HEK293 (cell line): Measurements from ENCODE around the gene MDFI.

Source experiments
- BCL11A ChIP-seq: fragments of 450-650 bp; formaldehyde crosslinking; IDR thresholded peaks from 2 replicates; pipeline ENCODE4 v1.5.1; 2016; ENCODE audit warnings: low read depth, missing biosample characterization, missing genetic modification characterization
- HOXD13 ChIP-seq: sonication (generic); formaldehyde crosslinking; IDR thresholded peaks from 2 replicates; pipeline ENCODE4 v1.8.0; 2022; ENCODE audit warnings: missing genetic modification reagents, borderline replicate concordance
- KLF10 ChIP-seq: fragments of 450-650 bp; IDR thresholded peaks from 2 replicates; pipeline ENCODE4 v1.5.1; 2018; ENCODE audit warnings: missing biosample characterization, mild to moderate bottlenecking, missing genetic modification characterization
- REPIN1 ChIP-seq: fragments of 450-650 bp; formaldehyde crosslinking; IDR thresholded peaks from 2 replicates; pipeline ENCODE4 v1.5.1; 2017; ENCODE audit warnings: missing biosample characterization, missing genetic modification characterization, low read depth
- SCRT2 ChIP-seq: fragments of 450-650 bp; formaldehyde crosslinking; IDR thresholded peaks from 2 replicates; pipeline ENCODE4 v1.5.1; 2016; ENCODE audit warnings: missing biosample characterization, missing genetic modification characterization
- ZFP69B ChIP-seq: fragments of 450-650 bp; formaldehyde crosslinking; IDR thresholded peaks from 2 replicates; pipeline ENCODE4 v1.5.1; 2016; ENCODE audit warnings: missing biosample characterization, missing genetic modification characterization
- ZNF19 ChIP-seq: fragments of 450-650 bp; formaldehyde crosslinking; IDR thresholded peaks from 2 replicates; pipeline ENCODE4; 2016; ENCODE audit warnings: missing biosample characterization, missing genetic modification characterization, low read depth
- ZNF214 ChIP-seq: fragments of 450-650 bp; formaldehyde crosslinking; IDR thresholded peaks from 2 replicates; pipeline ENCODE4 v1.5.1; 2017; ENCODE audit warnings: missing biosample characterization, mild to moderate bottlenecking, missing genetic modification characterization, borderline replicate concordance
- ZNF248 ChIP-seq: fragments of 450-650 bp; formaldehyde crosslinking; IDR thresholded peaks from 2 replicates; pipeline ENCODE4 v1.5.1; 2017; ENCODE audit warnings: missing biosample characterization, missing genetic modification characterization
- ZNF354C ChIP-seq: fragments of 450-650 bp; formaldehyde crosslinking; IDR thresholded peaks from 2 replicates; pipeline ENCODE4 v1.5.1; 2016; ENCODE audit warnings: missing biosample characterization, missing genetic modification characterization, low read depth, borderline replicate concordance
- ZNF394 ChIP-seq: fragments of 450-650 bp; formaldehyde crosslinking; IDR thresholded peaks from 2 replicates; pipeline ENCODE4 v1.5.1; 2016; ENCODE audit warnings: missing biosample characterization, missing genetic modification characterization, mild to moderate bottlenecking, moderate library complexity, borderline replicate concordance
- ZNF558 ChIP-seq: fragments of 450-650 bp; formaldehyde crosslinking; IDR thresholded peaks from 2 replicates; pipeline ENCODE4 v1.5.1; 2016; ENCODE audit warnings: missing biosample characterization, missing genetic modification characterization
- ZNF664 ChIP-seq: fragments of 450-650 bp; formaldehyde crosslinking; IDR thresholded peaks from 2 replicates; pipeline ENCODE4 v1.5.1; 2016; ENCODE audit warnings: missing biosample characterization, missing genetic modification characterization
- ZNF785 ChIP-seq: fragments of 450-650 bp; formaldehyde crosslinking; IDR thresholded peaks from 2 replicates; pipeline ENCODE4 v1.5.1; 2016; ENCODE audit warnings: missing biosample characterization, missing genetic modification characterization
- TF ChIP-seq, protein P1 (sequence below): fragments of 450-650 bp; formaldehyde crosslinking; IDR thresholded peaks from 2 replicates; pipeline ENCODE4 v1.5.1; 2017; ENCODE audit warnings: missing biosample characterization, missing genetic modification characterization
- TF ChIP-seq, protein P2 (sequence below): fragments of 450-650 bp; formaldehyde crosslinking; IDR thresholded peaks from 2 replicates; pipeline ENCODE4 v1.5.1; 2017; ENCODE audit warnings: missing biosample characterization, missing genetic modification characterization
- TF ChIP-seq, protein P3 (sequence below): fragments of 450-650 bp; formaldehyde crosslinking; IDR thresholded peaks from 2 replicates; pipeline ENCODE4 v1.5.1; 2016; ENCODE audit warnings: missing biosample characterization, missing genetic modification characterization
- TF ChIP-seq, protein P4 (sequence below): fragments of 450-650 bp; formaldehyde crosslinking; IDR thresholded peaks from 2 replicates; pipeline ENCODE4 v1.5.1; 2016; ENCODE audit warnings: missing biosample characterization, missing genetic modification characterization, borderline replicate concordance
- TF ChIP-seq, protein P5 (sequence below): fragments of 450-650 bp; formaldehyde crosslinking; IDR thresholded peaks from 2 replicates; pipeline ENCODE4 v1.5.1; 2016; ENCODE audit warnings: missing biosample characterization, missing genetic modification characterization

MDFI gene

DNA sequence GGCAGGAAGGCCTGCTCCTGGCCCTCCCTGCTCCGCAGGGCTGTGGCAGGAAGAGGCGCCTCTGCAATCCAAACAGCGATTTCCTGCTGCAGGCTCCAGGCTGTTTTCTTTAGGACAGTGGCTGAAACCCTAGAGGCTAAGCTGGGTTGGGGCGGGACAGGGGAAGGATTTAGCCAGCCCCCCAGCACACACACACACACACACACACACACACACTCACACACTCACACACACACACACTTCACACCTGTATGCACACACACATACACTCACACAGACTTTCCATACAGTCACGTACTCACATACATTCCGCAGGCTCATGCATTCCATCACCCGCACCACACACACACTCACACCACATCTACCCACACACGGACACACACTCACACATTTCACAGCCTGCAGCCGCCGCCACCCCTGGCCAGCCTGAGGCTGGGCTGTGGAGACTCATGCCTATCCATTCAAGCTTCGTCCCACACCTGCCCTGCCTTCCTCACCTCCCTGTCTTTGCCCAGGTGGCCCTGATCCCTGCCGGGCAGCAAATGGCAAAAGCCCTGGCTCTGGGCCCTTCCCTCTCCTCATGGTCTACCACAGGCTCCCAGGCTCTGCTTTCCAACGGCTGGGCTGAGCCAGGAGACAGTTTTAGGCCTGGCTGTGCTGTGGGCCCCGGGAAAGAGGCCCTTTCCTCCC is 17.9 kb downstream of the MDFI start (continued):
- TF ChIP-seq, protein P1, sequence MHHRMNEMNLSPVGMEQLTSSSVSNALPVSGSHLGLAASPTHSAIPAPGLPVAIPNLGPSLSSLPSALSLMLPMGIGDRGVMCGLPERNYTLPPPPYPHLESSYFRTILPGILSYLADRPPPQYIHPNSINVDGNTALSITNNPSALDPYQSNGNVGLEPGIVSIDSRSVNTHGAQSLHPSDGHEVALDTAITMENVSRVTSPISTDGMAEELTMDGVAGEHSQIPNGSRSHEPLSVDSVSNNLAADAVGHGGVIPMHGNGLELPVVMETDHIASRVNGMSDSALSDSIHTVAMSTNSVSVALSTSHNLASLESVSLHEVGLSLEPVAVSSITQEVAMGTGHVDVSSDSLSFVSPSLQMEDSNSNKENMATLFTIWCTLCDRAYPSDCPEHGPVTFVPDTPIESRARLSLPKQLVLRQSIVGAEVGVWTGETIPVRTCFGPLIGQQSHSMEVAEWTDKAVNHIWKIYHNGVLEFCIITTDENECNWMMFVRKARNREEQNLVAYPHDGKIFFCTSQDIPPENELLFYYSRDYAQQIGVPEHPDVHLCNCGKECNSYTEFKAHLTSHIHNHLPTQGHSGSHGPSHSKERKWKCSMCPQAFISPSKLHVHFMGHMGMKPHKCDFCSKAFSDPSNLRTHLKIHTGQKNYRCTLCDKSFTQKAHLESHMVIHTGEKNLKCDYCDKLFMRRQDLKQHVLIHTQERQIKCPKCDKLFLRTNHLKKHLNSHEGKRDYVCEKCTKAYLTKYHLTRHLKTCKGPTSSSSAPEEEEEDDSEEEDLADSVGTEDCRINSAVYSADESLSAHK = no peak
- TF ChIP-seq BCL11A (tag by site-specific recombination) (no peak), ZNF19 (tag by site-specific recombination) (no peak), KLF10 (tag by site-specific recombination) (no peak), ZNF664 (no peak), ZNF354C (tag by site-specific recombination) (no peak), ZNF214 (tag by site-specific recombination) (no peak), ZFP69B (tag by site-specific recombination) (0 out of 2 replicates have a peak, but pooled peaks have one; percentile 21), ZNF248 (no peak), ZNF394 (tag by site-specific recombination) (no peak), HOXD13 (CRISPR knock-in tag) (no peak), SCRT2 (peak; percentile 66), ZNF785 (tag by site-specific recombination) (no peak), REPIN1 (tag by site-specific recombination) (no peak), ZNF558 (tag by site-specific recombination) (no peak)
- TF ChIP-seq, protein P2, sequence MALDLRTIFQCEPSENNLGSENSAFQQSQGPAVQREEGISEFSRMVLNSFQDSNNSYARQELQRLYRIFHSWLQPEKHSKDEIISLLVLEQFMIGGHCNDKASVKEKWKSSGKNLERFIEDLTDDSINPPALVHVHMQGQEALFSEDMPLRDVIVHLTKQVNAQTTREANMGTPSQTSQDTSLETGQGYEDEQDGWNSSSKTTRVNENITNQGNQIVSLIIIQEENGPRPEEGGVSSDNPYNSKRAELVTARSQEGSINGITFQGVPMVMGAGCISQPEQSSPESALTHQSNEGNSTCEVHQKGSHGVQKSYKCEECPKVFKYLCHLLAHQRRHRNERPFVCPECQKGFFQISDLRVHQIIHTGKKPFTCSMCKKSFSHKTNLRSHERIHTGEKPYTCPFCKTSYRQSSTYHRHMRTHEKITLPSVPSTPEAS = peak; percentile 97
- TF ChIP-seq, protein P3, sequence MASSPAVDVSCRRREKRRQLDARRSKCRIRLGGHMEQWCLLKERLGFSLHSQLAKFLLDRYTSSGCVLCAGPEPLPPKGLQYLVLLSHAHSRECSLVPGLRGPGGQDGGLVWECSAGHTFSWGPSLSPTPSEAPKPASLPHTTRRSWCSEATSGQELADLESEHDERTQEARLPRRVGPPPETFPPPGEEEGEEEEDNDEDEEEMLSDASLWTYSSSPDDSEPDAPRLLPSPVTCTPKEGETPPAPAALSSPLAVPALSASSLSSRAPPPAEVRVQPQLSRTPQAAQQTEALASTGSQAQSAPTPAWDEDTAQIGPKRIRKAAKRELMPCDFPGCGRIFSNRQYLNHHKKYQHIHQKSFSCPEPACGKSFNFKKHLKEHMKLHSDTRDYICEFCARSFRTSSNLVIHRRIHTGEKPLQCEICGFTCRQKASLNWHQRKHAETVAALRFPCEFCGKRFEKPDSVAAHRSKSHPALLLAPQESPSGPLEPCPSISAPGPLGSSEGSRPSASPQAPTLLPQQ (tag by site-specific recombination) = peak; percentile 37; the same call in 1 of the 2 replicates
- TF ChIP-seq, protein P4, sequence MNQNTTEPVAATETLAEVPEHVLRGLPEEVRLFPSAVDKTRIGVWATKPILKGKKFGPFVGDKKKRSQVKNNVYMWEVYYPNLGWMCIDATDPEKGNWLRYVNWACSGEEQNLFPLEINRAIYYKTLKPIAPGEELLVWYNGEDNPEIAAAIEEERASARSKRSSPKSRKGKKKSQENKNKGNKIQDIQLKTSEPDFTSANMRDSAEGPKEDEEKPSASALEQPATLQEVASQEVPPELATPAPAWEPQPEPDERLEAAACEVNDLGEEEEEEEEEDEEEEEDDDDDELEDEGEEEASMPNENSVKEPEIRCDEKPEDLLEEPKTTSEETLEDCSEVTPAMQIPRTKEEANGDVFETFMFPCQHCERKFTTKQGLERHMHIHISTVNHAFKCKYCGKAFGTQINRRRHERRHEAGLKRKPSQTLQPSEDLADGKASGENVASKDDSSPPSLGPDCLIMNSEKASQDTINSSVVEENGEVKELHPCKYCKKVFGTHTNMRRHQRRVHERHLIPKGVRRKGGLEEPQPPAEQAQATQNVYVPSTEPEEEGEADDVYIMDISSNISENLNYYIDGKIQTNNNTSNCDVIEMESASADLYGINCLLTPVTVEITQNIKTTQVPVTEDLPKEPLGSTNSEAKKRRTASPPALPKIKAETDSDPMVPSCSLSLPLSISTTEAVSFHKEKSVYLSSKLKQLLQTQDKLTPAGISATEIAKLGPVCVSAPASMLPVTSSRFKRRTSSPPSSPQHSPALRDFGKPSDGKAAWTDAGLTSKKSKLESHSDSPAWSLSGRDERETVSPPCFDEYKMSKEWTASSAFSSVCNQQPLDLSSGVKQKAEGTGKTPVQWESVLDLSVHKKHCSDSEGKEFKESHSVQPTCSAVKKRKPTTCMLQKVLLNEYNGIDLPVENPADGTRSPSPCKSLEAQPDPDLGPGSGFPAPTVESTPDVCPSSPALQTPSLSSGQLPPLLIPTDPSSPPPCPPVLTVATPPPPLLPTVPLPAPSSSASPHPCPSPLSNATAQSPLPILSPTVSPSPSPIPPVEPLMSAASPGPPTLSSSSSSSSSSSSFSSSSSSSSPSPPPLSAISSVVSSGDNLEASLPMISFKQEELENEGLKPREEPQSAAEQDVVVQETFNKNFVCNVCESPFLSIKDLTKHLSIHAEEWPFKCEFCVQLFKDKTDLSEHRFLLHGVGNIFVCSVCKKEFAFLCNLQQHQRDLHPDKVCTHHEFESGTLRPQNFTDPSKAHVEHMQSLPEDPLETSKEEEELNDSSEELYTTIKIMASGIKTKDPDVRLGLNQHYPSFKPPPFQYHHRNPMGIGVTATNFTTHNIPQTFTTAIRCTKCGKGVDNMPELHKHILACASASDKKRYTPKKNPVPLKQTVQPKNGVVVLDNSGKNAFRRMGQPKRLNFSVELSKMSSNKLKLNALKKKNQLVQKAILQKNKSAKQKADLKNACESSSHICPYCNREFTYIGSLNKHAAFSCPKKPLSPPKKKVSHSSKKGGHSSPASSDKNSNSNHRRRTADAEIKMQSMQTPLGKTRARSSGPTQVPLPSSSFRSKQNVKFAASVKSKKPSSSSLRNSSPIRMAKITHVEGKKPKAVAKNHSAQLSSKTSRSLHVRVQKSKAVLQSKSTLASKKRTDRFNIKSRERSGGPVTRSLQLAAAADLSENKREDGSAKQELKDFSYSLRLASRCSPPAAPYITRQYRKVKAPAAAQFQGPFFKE (tag by site-specific recombination) = no peak
- TF ChIP-seq, protein P5, sequence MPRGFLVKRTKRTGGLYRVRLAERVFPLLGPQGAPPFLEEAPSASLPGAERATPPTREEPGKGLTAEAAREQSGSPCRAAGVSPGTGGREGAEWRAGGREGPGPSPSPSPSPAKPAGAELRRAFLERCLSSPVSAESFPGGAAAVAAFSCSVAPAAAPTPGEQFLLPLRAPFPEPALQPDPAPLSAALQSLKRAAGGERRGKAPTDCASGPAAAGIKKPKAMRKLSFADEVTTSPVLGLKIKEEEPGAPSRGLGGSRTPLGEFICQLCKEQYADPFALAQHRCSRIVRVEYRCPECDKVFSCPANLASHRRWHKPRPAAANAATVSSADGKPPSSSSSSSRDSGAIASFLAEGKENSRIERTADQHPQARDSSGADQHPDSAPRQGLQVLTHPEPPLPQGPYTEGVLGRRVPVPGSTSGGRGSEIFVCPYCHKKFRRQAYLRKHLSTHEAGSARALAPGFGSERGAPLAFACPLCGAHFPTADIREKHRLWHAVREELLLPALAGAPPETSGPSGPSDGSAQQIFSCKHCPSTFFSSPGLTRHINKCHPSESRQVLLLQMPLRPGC (tag by site-specific recombination) = no peak
